Stimulated activated CD8-positive, alpha-beta memory T cell treated with anti-CD3 and anti-CD28 coated beads, Interleukin-4, amount 100 ng/mL, for 24 hours (primary cell): ENCODE results near the gene CDH18.

Source experiments
- DNase-seq: peaks from one replicate; pipeline ENCODE4 v3.0.0-alpha.2; 2020; ENCODE audit warnings: low read depth

The CDH18 gene

DNA sequence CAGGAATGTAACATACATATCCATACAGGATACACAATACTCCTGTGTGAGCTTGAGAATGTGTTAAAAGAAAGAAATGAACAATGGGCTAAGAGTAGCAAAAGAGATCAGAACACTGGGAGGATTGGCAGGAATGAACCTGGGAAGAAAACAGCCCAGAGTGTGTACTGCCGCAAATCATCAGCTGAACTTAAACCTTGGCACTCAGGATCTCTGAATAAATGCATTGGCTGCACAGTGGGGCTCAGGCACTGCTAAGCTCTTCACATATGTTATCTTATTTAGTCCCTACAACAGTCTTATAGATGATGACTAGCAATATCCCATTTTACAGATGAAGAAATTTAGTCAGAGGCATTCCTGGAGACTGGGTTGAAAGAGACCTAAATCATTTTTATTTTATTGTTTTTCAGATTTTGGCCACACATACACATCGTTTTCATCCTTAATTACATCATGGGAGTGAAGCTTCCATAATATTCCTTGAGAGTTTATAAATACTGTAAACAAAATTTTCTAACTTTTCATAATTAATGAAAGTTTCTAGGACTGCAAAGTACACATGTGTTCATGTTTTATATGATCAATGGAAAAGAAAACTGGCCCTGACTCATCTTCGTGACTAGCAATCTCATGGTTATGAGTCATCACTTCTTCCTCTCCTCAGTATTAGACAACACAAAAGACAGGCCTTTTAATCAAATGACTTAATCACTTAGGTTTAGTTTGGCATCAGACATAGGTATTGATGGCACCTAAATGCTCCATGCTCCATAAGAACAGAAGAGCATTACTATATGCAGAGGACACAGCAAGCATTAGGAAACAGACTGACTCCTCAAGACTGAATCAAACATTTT lies 59.2 kb downstream of the CDH18 start:
- no peak for DNase-seq

DNA sequence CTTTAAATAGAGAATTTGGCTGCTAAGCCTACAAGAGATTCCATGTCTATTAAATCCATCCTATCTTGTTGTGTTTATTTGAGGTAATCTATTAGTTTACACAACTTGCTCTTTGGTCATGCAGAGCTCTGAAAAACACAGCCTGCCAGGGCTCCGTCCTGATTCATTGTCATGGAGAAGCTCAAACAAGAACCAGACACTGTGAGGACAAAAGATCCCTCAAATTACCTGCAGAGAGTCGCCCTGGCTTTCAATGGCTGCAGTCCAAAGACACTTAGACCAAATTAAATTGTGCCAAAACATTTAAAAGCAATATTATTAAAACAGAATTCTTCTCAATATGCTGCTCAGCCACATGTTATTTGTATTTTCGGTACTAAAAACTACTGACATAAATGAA lies 60.1 kb downstream of the CDH18 start:
- no peak for DNase-seq

DNA sequence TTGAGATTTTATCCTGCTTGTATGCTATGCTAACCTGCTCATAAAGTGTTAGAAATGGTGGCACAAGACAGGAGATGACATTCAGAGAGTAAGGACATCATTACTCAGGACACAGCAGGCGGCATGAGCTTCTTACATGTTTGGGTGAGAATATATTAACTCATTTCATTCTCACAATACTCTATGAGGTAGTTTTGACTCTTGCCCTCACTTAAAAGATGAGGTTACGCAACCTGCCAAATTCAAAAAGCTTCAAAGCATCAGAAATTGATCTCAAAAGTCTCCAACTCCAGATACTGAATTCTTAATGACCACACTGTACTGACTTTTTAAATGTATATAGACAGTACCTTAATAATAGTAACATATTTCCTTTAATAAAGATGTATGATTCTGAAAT lies 60.8 kb downstream of the CDH18 start:
- DNase-seq = no peak

- no peak for DNase-seq
These were observed 64.3 kb downstream of the CDH18 start for GRCh38 chr5:19923742-19924141.

- no peak for DNase-seq
These were observed 67.2 kb downstream of the CDH18 start for GRCh38 chr5:19920761-19921160.

GRCh38 chr5:19918780-19919179 lies 69.2 kb downstream of the CDH18 start:
- no peak for DNase-seq

DNA sequence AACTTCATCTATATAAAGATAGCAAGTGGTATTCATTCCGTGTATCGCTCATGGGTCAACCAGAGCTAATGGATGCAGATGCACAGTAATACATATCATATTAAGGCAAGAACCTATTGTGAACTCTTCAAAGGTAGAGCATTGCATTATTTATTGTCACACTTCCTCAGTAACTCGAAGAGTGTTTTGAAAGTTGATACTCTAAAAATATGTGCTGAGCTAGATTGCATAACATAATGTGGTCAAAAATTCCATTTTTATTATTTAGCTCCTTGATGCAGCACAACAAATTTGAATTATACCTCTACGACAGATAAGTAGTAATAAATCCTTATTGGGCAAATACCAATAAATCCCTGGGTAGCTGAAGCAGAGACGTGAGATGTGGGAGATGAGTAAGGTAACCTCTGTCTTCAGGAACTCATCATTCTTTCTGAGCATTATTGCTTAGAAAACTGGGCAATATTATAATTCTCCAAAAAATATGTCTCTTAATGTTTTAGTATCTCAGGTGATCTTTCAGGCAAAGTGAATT lies 70.3 kb downstream of the CDH18 start:
- no peak for DNase-seq

DNA sequence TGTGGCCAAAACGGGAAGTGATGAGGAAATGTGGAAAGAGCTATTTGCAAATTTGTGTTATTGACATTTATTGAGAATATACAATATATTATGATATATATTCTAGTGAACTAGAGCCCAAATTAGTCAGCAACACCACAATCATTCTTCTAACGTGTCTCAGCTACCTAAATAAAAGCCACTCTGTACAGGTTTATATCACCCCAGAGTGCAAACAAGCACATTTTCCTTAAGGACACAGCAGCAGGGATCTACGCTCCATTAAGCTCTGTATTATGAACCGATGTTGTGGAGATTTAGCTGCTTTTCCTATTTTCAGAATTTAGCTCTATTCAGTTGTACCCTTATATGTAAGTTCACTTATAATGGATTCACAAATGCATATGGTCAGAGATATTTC lies 77.9 kb downstream of the CDH18 start:
- DNase-seq = no peak

GRCh38 chr5:19904766-19905165 lies 83.2 kb downstream of the CDH18 start:
- no peak for DNase-seq

GRCh38 chr5:19903611-19904010 lies 84.4 kb downstream of the CDH18 start:
- no peak for DNase-seq

GRCh38 chr5:19902316-19902934 lies 85.6 kb downstream of the CDH18 start:
- DNase-seq = no peak

- DNase-seq = no peak
These were observed 87.7 kb downstream of the CDH18 start for GRCh38 chr5:19900269-19900668.

- no peak for DNase-seq
These were observed 96.3 kb downstream of the CDH18 start for GRCh38 chr5:19891658-19892057.

- DNase-seq = no peak
These were observed 101.7 kb downstream of the CDH18 start for GRCh38 chr5:19886123-19886917.

- DNase-seq = no peak
These were observed 102.8 kb downstream of the CDH18 start for GRCh38 chr5:19885040-19885824.

DNA sequence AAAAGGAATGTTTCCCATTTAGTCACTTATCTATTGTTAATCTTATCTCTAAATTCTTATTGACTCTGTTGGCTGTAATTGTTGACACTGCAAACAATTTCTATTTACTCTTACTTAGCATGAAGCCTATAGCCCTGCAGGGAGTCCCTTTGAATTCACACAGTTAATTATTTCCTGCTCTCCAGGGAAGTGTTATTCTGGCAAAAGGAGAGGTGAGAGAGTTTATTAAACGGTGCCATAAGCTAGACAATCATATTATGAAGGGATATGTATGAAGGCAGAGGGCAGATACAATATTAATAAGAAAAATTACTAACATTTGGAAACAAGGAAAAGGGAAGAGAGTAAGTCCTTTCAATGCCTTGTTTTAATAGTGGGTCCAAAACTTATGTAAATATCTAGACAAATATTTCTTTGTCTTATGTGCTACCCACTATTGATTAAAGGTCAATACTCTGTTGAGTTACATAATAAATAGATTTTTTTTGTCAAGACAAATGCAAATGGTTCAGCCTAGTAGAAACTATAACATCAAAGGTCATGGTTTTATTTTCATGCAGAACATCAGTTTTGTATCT lies 107.1 kb downstream of the CDH18 start:
- DNase-seq = no peak

GRCh38 chr5:19880458-19880857 lies 107.5 kb downstream of the CDH18 start:
- DNase-seq = no peak

GRCh38 chr5:19874811-19875210 lies 113.2 kb downstream of the CDH18 start:
- no peak for DNase-seq

DNA sequence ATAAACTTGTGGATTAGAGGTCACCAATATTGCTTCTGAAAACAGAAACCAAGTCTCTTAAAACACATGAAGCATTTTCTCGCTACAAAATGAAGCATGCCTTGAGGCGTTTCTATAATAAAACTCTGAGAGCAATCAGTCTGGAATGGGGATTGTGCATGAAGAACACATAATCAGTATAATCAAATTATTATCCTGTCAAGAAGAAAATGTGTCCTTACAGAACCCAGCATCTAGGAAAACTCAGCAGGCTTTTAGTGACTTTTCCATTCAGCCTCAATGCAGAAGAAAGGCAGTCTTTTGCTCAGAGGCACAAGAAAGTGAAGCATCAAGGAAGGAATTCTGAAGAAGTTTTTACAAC lies 121.9 kb downstream of the CDH18 start:
- DNase-seq = no peak

GRCh38 chr5:19865336-19866089 lies 122.5 kb downstream of the CDH18 start:
- DNase-seq = no peak

GRCh38 chr5:19862711-19863110 lies 125.3 kb downstream of the CDH18 start:
- DNase-seq = no peak
